ENCODE measurements around the gene BBLN.

- TF ChIP-seq L3MBTL2 (conservative IDR thresholded peaks at IDR 0.05) (no peak), ZNF384 (IDR thresholded peaks at IDR 0.05) (no peak), FOXM1 (IDR thresholded peaks at IDR 0.05; ENCODE audit: borderline replicate concordance) (no peak), SP1 (IDR thresholded peaks at IDR 0.05) (no peak), ELF4 (IDR thresholded peaks at IDR 0.05) (no peak), PKNOX1 (IDR thresholded peaks at IDR 0.05) (no peak), NFRKB (IDR thresholded peaks at IDR 0.05) (no peak), ARNT (IDR thresholded peaks at IDR 0.05) (no peak)
Observed at GRCh38 chr9:128120741-128121465, 39.2 kb upstream of the BBLN start.
